Measurements from ENCODE around the gene RAMP3.

- TF ChIP-seq CTCF (conservative IDR thresholded peaks at IDR 0.05; ENCODE audit: low read length): no peak
- no peak for TF ChIP-seq EZH2phosphoT487 (IDR thresholded peaks at IDR 0.05; ENCODE audit: borderline replicate concordance)
Measured at GRCh38 chr7:45233249-45233775, 75.7 kb downstream of the RAMP3 start.

Measured in Loucy (cell line).